ENCODE results near the gene CSNK1G2.

Gene CSNK1G2

GRCh38 chr19:1953441-1954094 lies 12.6 kb downstream of the CSNK1G2 start:
- H3K27ac ChIP-seq, result no peak overlapping the region
- no peak for TF ChIP-seq ZFX (IDR thresholded peaks at IDR 0.05)
- TF ChIP-seq CTCF (conservative IDR thresholded peaks at IDR 0.05), result no peak

GRCh38 chr19:1954532-1954933 lies 13.6 kb downstream of the CSNK1G2 start:
- H3K27ac ChIP-seq, result no peak overlapping the region
- no peak for TF ChIP-seq CTCF (conservative IDR thresholded peaks at IDR 0.05)
- no peak for TF ChIP-seq ZFX (IDR thresholded peaks at IDR 0.05)

DNA sequence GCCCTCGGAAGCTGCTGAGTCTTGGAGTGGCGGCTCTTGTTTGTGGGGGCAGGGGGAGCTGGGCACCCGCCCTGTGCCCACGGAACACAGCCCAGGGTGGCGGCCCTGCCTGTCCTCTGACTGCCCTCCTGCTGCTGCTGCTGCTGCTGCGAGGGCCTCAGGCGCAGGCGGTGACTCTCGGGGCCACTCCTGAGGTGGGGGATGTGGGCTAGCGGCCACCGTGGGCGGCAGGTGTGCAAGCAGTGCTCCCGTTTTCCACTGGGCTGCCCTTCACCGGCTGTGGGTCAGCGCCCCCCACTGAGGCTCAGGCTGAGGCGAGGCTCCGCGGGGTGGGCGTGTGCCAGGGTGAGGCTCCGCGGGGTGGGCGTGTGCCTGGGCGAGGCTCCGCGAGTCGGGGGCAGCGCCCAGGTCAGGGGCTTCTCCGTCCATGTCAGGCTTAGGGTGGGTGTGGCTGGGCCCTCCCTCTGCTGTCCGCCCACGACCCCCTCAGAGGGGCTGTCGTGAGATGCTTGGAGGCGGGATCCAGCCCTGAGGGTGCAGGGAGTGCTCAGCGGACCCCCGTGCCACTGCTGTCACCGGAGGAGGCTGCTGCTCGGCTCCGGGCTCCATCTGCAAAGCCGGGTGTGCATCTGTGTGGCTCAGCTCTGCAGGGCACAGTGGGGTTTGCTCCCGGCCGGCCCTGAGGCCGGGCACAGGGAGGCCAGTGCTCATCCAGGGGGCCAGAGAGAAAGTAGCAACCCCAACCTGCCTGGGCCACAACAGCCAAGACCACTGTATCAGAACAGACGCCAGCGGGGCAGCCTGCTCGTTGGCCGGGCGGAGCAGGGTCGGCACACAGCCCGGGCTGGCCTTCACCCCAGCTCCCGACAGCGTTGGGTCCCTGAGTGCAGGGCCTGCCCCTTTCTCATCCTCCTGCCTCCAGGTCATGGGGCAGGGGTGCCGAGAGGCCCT lies 14.5 kb downstream of the CSNK1G2 start:
- no peak overlapping the region for H3K27ac ChIP-seq
- TF ChIP-seq ZFX (IDR thresholded peaks at IDR 0.05) (no peak), CTCF (conservative IDR thresholded peaks at IDR 0.05) (no peak)

DNA sequence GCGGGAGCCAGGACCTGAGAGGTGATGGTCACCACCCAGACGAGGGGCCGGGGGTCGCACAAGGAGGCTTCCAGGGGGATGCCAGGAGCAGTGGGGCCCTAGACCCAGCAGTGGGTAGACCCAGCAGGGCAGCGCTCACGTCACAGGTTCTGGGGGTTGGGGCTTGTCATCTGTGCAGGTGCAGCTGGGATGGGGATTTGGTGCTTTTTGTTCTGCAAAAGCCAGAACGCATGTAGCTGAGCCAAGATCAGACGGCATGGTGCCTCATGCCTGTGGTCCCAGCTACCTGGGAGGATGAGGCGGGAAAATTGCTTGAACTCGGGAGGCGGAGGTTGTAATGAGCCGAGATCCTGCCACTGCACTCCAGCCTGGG lies 15.1 kb downstream of the CSNK1G2 start:
- no peak overlapping the region for H3K27ac ChIP-seq
- TF ChIP-seq ZFX (IDR thresholded peaks at IDR 0.05), result no peak
- no peak for TF ChIP-seq CTCF (conservative IDR thresholded peaks at IDR 0.05)

DNA sequence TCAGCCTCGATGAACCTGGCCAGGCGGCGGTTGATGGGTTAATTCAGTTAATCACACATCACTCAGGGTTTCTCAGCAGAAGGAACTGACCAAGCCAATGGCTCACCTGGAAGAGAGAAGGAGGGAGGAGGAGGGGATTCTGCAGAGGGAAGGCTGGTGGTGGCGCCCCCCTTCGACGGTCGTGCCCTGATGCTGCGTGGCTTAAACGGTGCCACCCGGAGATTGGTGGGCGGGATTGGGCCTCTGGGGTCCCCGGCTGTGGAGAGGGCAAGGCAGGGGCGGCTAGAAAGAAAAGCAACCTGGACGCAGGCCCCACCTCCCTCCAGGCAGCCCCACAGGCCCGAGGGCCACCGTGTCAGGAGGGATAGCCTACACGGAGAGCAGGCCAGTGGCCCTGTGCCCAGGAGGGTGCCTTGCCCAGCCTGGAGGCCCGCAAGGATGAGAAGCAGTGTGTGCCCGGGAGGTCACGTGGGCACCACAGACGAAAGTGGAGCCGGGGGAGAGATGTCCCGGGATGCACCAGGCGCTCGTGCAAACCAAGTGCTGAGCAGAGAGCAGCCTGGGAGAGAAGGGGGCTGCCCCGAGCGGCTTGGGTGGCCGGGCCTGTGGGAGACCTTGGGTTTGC lies 16.0 kb downstream of the CSNK1G2 start:
- no peak for TF ChIP-seq CTCF (conservative IDR thresholded peaks at IDR 0.05)
- TF ChIP-seq ZFX (IDR thresholded peaks at IDR 0.05), result no peak
- no peak overlapping the region for H3K27ac ChIP-seq

DNA sequence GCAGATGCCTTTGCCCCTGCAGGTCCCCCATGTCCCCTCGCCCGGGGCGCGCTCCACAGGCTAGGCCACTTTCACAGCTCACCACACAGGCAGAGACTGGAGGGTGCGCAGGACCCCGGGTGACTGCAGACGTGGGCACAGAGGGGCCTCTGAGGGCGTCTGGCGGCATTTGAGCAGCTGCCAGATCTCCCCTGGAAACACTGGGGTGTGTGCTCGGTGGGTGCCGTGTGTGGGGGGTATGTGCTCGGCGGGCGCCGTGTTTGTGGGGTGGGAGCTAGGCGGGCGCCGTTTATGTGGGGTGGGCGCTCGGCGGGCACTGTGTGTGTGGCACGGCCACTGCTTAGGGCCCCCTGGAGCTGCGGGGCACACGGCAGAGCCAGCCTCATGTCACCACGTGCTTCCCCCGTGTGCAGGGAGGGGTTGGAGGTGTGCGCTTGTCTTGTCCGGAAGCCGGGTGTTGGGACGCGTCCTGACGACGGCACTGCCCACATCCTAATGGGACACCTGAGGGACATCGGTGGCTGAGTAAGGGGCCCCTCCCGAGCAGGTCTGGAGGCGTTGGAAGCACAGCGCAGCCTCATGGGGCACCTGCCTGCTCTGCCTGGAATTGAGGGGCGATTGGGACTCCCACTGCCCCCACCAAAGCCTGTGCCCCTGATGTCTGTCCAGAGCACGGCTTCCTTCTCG lies 16.7 kb downstream of the CSNK1G2 start:
- no peak overlapping the region for H3K27ac ChIP-seq
- no peak for TF ChIP-seq CTCF (conservative IDR thresholded peaks at IDR 0.05)
- TF ChIP-seq ZFX (IDR thresholded peaks at IDR 0.05), result no peak
